ENCODE measurements around the gene SLCO3A1. TPM values are rescaled to one million over a fixed set of nuclear protein-coding genes. Genes with fewer than 3 reads are reported as not detected.

The SLCO3A1 gene
- total RNA-seq, 1 experiment from 2014 or later, result 9.1 TPM

GRCh38 chr15:92112180-92112579 is 258.7 kb downstream of the SLCO3A1 start:
- no peak overlapping the region for H3K4me3 Mint-ChIP-seq
- TF ChIP-seq NR2C2 (CRISPR knock-in tag; IDR thresholded peaks at IDR 0.05) (no peak), E2F5 (CRISPR knock-in tag; IDR thresholded peaks at IDR 0.05) (no peak), JAZF1 (CRISPR knock-in tag; IDR thresholded peaks at IDR 0.05) (no peak), TEAD4 (CRISPR knock-in tag; IDR thresholded peaks at IDR 0.05) (no peak), RORB (CRISPR knock-in tag; IDR thresholded peaks at IDR 0.05) (no peak)
- CTCF ChIA-PET, result interaction anchor here (1.1 kb wide), 1 partner anchor 52 kb away, joined by 3 read pairs; no protein-coding TSS in a partner anchor
- DNase-seq (ENCODE audit: low spot score) (no peak), ATAC-seq (no peak)
- peaks cover 56% of the 10 kb centered on the region for H3K4me1 Mint-ChIP-seq
- peaks cover 13% of the 10 kb centered on the region for H3K27me3 Mint-ChIP-seq (ENCODE audit: low read depth)
- H3K27ac Mint-ChIP-seq, result no peak overlapping the region
- H3K9me3 Mint-ChIP-seq, result peaks cover 5% of the 10 kb centered on the region; the same call in 1 of the 2 replicates
- POLR2A ChIA-PET, result no interaction called here
- no peaks in the 10 kb centered on the region for H3K36me3 Mint-ChIP-seq

- Mint-ChIP-seq H3K4me1 (peaks cover 62% of the 10 kb centered on the region), H3K36me3 (no peaks in the 10 kb centered on the region), H3K27ac (no peak overlapping the region), H3K9me3 (peaks cover 5% of the 10 kb centered on the region; the same call in 1 of the 2 replicates), H3K4me3 (no peak overlapping the region), H3K27me3 (ENCODE audit: low read depth) (peaks cover 13% of the 10 kb centered on the region)
- ChIA-PET POLR2A (no interaction called here), CTCF (interaction anchor here (1.1 to 1.3 kb wide), 2 partner anchors 52 to 113 kb away, joined by 3 read pairs; no protein-coding TSS in a partner anchor)
- ATAC-seq (no peak), DNase-seq (ENCODE audit: low spot score) (no peak)
- TF ChIP-seq ETV6 (CRISPR knock-in tag; IDR thresholded peaks at IDR 0.05) (no peak), ZBTB43 (CRISPR knock-in tag; IDR thresholded peaks at IDR 0.05) (no peak), ZMAT4 (CRISPR knock-in tag; IDR thresholded peaks at IDR 0.05) (no peak), ZNF138 (CRISPR knock-in tag; conservative IDR thresholded peaks at IDR 0.05) (no peak), ZNF121 (CRISPR knock-in tag; IDR thresholded peaks at IDR 0.05) (no peak), PRRX2 (CRISPR knock-in tag; IDR thresholded peaks at IDR 0.05) (no peak), NFE2L1 (CRISPR knock-in tag; IDR thresholded peaks at IDR 0.05) (no peak), TEAD1 (CRISPR knock-in tag; IDR thresholded peaks at IDR 0.05) (no peak), FOXP4 (CRISPR knock-in tag; IDR thresholded peaks at IDR 0.05) (no peak), CREM (CRISPR knock-in tag; IDR thresholded peaks at IDR 0.05) (no peak), CTCF (IDR thresholded peaks at IDR 0.05) (no peak), MLX (CRISPR knock-in tag; IDR thresholded peaks at IDR 0.05) (no peak), FOXJ3 (CRISPR knock-in tag; IDR thresholded peaks at IDR 0.05; ENCODE audit: borderline replicate concordance) (no peak), GTF2I (CRISPR knock-in tag; conservative IDR thresholded peaks at IDR 0.05) (no peak), NR1H2 (CRISPR knock-in tag; IDR thresholded peaks at IDR 0.05) (no peak), TEAD4 (CRISPR knock-in tag; IDR thresholded peaks at IDR 0.05) (no peak)
Observed at GRCh38 chr15:92112711-92113110, 259.2 kb downstream of the SLCO3A1 start.
